HFFc6 (cell line): Measurements from ENCODE around the gene RABGAP1. TPM values are rescaled to one million over a fixed set of nuclear protein-coding genes. Genes with fewer than 3 reads are reported as not detected.

Experiments used
- DNase-seq: peaks from one replicate; pipeline ENCODE4 v3.0.0-alpha.2; 2018
- H3K27ac Mint-ChIP-seq: 2 replicates; pipeline ENCODE4 v1.8.0; 2020; ENCODE audit warnings: mild to moderate bottlenecking, mixed read lengths
- H3K27me3 Mint-ChIP-seq: 2 replicates; pipeline ENCODE4 v1.8.0; 2021; ENCODE audit warnings: mild to moderate bottlenecking, moderate library complexity, mixed read lengths; ENCODE audit not compliant: insufficient read depth
- H3K36me3 Mint-ChIP-seq: 2 replicates; pipeline ENCODE4 v1.8.0; 2021; ENCODE audit warnings: low read depth, mixed read lengths
- H3K4me1 Mint-ChIP-seq: 2 replicates; pipeline ENCODE4 v1.8.0; 2020; ENCODE audit warnings: low read depth, mixed read lengths
- H3K4me3 Mint-ChIP-seq: 2 replicates; pipeline ENCODE4 v1.8.0; 2020; ENCODE audit warnings: mild to moderate bottlenecking, moderate library complexity, mixed read lengths
- H3K9me3 Mint-ChIP-seq: 2 replicates; pipeline ENCODE4 v1.8.0; 2020; ENCODE audit warnings: mild to moderate bottlenecking, mixed read lengths
- CTCF ChIP-seq: fragments of 200-600 bp; sonication (generic); IDR thresholded peaks from 2 replicates; pipeline ENCODE4 v1.5.0; 2021; ENCODE audit warnings: antibody characterized with exemption, mild to moderate bottlenecking
- total RNA-seq, 6 experiments: library from RNA; stranded (reverse); fragmentation: NEBNext Ultra II Directional; extraction: Animal tissue kit (Norgen Biotek cat#: 25700); gene quantifications; 2 replicates in 1 of 6; 3 replicates in 5 of 6; pipeline ENCODE4 v1.2.3, GENCODE V29; 2021

Gene RABGAP1
- total RNA-seq, 6 experiments from 2014 or later, result 29.0 to 39.3 (median 33.9) TPM

- no peak for TF ChIP-seq CTCF
- Mint-ChIP-seq H3K27me3 (no peaks in the 10 kb centered on the region), H3K9me3 (no peaks in the 10 kb centered on the region), H3K36me3 (no peaks in the 10 kb centered on the region), H3K4me3 (no peak overlapping the region), H3K27ac (no peak overlapping the region), H3K4me1 (no peaks in the 10 kb centered on the region)
- no peak for DNase-seq
These were observed 187.8 kb downstream of the RABGAP1 start for GRCh38 chr9:123128591-123128990.

- no peaks in the 10 kb centered on the region for H3K27me3 Mint-ChIP-seq
- H3K4me3 Mint-ChIP-seq, result no peak overlapping the region
These were observed 188.6 kb downstream of the RABGAP1 start for GRCh38 chr9:123129423-123129822.

GRCh38 chr9:123131258-123131657, 190.4 kb downstream of the RABGAP1 start:
- Mint-ChIP-seq H3K27me3 (no peaks in the 10 kb centered on the region), H3K4me1 (no peaks in the 10 kb centered on the region), H3K9me3 (no peaks in the 10 kb centered on the region), H3K4me3 (no peak overlapping the region), H3K36me3 (no peaks in the 10 kb centered on the region), H3K27ac (no peak overlapping the region)
- DNase-seq, result peak; percentile 54
- no peak for TF ChIP-seq CTCF

More at GRCh38 chr9:123129423-123129822, 188.6 kb downstream of the RABGAP1 start:
- Mint-ChIP-seq H3K27ac (no peak overlapping the region), H3K9me3 (no peaks in the 10 kb centered on the region), H3K36me3 (no peaks in the 10 kb centered on the region), H3K4me1 (no peaks in the 10 kb centered on the region)
- no peak for TF ChIP-seq CTCF
- DNase-seq, result no peak

- DNase-seq, result no peak
- Mint-ChIP-seq H3K4me1 (no peaks in the 10 kb centered on the region), H3K27ac (no peak overlapping the region), H3K4me3 (no peak overlapping the region), H3K36me3 (no peaks in the 10 kb centered on the region), H3K9me3 (no peaks in the 10 kb centered on the region), H3K27me3 (no peaks in the 10 kb centered on the region)
- TF ChIP-seq CTCF, result no peak
These were observed 191.2 kb downstream of the RABGAP1 start for GRCh38 chr9:123131993-123132392.

GRCh38 chr9:123132696-123133095, 191.9 kb downstream of the RABGAP1 start:
- H3K4me1 Mint-ChIP-seq, result no peaks in the 10 kb centered on the region
- H3K36me3 Mint-ChIP-seq, result no peaks in the 10 kb centered on the region
- no peak for TF ChIP-seq CTCF
- H3K4me3 Mint-ChIP-seq, result no peak overlapping the region
- H3K27ac Mint-ChIP-seq, result no peak overlapping the region
- no peaks in the 10 kb centered on the region for H3K27me3 Mint-ChIP-seq
- no peak for DNase-seq
- no peaks in the 10 kb centered on the region for H3K9me3 Mint-ChIP-seq

GRCh38 chr9:123135430-123135829, 194.6 kb downstream of the RABGAP1 start:
- H3K4me1 Mint-ChIP-seq, result no peaks in the 10 kb centered on the region
- no peak overlapping the region for H3K4me3 Mint-ChIP-seq
- no peaks in the 10 kb centered on the region for H3K27me3 Mint-ChIP-seq
- no peak for DNase-seq
- H3K9me3 Mint-ChIP-seq, result no peaks in the 10 kb centered on the region
- H3K36me3 Mint-ChIP-seq, result no peaks in the 10 kb centered on the region
- H3K27ac Mint-ChIP-seq, result no peak overlapping the region
- TF ChIP-seq CTCF, result no peak
